GM21515 (cell line): ENCODE data around the gene SLC6A2.

Experiments used
- ATAC-seq: cut with Tn5 transposase; IDR thresholded peaks from one replicate; pipeline ENCODE4 v1.9.1; 2021; ENCODE audit not compliant: unreplicated experiment

SLC6A2 gene

GRCh38 chr16:55647343-55647742 lies 8.4 kb upstream of the SLC6A2 start:
- ATAC-seq: no peak

- ATAC-seq: no peak
Measured at GRCh38 chr16:55647798-55648197, 8.0 kb upstream of the SLC6A2 start.

GRCh38 chr16:55651841-55652824 lies 3.7 kb upstream of the SLC6A2 start:
- no peak for ATAC-seq

DNA sequence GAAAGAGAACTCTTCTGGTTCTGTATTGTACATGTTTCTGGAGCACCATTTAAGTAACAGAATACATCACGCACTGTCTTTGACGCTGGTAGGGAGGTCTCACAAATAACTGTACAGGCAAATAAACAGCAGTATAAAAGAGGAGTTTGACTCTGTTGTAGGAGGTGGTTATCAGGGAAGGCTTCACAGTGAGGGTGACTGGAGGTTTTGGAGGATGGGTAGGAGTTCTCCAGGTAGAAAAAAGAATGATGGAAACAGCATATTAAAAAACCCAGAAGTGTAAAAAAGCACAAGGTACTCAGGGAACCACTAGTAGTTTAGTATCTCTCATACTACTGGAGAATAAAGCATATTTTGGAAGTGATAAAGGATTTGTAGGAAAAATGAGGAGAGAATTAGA lies 2.7 kb upstream of the SLC6A2 start:
- ATAC-seq: no peak

- no peak for ATAC-seq
Measured at GRCh38 chr16:55655381-55655896, 349 bp upstream of the SLC6A2 start.

DNA sequence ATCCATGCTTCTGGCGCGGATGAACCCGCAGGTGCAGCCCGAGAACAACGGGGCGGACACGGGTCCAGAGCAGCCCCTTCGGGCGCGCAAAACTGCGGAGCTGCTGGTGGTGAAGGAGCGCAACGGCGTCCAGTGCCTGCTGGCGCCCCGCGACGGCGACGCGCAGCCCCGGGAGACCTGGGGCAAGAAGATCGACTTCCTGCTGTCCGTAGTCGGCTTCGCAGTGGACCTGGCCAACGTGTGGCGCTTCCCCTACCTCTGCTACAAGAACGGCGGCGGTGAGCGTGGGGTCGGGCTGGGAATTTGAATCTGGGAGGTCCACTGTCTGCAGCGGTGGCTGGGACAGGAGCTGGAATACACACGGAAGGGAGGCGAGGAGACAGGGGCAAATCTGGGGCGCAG lies 904 bp downstream of the SLC6A2 start:
- ATAC-seq: no peak

DNA sequence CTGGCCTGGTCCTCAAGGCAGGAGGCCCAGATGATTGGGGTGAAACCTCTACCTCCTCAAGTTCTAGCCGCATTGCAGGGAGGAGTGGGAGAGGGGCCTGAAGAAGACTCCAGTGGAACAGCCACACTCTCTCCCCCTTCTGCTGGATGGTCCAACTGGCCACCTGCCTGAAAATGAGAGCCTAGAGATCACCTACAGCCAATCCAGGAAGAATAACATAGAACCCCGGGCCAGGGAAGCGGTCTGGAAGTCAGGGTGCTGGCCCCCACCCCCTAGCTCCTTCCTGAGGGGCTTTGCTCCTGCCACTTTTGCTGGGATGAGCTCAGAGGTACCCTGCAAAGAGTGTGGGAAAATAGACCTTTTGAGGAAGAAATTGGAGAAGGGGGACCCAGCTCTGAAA lies 1.8 kb downstream of the SLC6A2 start:
- no peak for ATAC-seq

DNA sequence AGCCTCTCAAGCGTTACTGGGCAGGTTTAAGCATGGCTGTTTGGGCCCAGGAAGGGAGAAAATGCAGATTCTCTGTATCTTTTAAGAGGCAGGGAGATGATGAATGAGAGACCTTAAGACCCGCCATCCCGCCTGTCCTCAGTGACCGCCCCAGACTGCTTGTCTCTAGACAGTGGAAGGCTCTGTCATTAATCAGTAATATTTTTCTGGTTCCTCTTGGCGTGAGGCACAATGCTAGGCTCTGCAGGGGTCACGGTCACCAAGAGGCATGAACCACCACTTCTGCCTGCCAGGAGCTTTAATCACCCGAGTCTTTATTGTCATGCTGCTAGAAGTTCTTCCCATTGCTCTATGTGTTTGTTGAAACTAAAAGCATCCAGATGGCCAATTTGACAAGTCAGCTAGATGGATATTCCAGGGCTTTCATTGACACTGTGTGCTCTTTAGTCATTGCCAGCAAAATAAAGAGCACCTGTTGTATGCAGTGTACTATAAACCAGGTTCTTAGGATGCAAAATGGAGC lies 3.2 kb downstream of the SLC6A2 start:
- no peak for ATAC-seq

DNA sequence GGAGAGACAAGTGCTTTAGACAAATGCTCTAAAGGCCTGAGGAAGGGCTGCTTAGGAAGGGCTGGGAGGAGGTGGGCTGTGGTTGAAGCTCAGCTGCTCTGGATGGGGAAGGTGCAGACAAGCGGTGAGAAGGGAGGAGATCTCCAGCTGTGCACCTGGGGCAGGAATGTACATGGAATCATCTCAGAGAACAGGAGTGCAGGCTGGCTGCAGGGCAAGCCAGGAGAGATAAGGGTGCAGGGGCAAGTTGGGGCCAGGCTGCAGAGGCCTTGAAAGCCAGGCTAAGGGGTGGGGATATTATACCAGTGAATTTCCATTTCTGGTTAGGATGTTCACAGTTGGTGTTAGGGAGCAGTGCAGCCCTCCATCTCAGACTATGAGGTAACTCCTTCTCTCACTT lies 4.2 kb downstream of the SLC6A2 start:
- ATAC-seq: no peak

DNA sequence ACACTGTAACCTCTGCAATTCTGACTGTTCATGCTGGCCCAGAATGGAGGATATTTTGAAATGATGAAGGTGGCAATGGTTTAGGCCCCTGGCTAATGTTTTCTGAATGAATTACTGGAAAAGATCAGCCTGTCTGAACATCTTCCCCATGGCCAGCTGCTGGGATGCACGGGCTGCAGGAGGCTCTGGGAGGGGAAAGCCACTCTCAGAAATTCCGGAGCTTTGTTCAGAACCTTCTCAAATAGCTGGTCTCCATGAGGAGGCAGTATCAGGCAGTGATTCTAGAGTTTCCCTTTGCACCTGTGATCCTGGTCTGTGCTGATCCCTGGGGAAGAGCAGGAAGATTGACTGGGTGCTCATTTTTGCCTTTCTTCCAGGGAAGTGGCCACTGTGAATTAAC lies 5.0 kb downstream of the SLC6A2 start:
- ATAC-seq: no peak

DNA sequence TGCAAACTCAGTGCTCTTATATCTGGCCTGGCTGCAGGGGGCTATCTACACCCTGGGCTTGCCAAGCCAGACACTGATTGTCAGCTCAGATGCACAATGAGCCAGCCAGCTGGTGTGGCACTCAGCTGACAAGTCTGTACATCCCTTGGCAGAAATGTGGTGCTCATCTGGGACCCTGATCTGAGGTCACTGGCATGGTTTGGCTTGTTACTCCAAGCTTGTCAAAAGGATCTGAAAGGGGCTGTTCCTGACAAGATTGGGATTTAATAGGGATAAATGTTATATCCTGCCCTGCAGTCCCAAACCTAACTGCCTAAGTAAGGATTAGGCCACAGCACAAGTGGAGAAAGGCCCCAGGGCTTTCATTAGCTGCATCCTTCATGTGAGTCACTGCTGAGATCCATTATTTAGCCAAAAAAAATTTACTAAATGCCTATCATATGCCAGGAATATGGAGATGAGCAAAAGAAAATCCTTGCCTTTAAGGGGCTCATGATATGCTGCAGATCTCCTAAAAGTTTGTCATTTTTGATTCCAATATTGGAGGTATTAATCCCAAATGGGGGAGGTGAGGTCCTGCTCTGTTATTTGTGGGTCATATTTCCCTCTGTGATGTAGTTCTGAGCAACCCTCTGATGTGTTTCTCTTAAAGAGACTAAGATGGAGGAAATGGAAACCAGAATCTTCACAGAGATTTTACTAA lies 6.3 kb downstream of the SLC6A2 start:
- no peak for ATAC-seq

- ATAC-seq: no peak
Measured at GRCh38 chr16:55662644-55663031, 6.8 kb downstream of the SLC6A2 start.

- no peak for ATAC-seq
Measured at GRCh38 chr16:55663225-55663624, 7.4 kb downstream of the SLC6A2 start.

- no peak for ATAC-seq
Measured at GRCh38 chr16:55663765-55664677, 8.2 kb downstream of the SLC6A2 start.

GRCh38 chr16:55664786-55665407 lies 9.1 kb downstream of the SLC6A2 start:
- no peak for ATAC-seq

- ATAC-seq: no peak
Measured at GRCh38 chr16:55665511-55665910, 9.7 kb downstream of the SLC6A2 start.

DNA sequence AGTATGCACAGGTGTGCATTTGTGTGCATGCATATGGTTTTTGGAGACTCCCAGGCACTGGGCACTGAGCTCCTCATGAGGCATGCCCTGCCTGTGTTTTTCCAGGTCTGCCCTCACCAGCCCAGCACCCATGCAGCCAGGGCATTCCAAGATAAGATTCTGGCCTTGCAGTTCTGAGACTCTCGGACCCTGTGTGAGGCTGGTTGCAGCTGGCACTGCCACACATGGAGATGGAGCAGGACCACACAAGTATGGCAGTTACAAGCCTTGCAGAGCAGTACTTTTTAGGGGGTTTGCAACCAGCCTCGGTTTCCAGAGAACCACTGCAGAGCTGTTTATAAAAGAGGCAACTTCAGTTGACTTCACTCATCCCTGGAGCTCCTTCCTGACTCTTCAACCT lies 10.2 kb downstream of the SLC6A2 start:
- no peak for ATAC-seq

DNA sequence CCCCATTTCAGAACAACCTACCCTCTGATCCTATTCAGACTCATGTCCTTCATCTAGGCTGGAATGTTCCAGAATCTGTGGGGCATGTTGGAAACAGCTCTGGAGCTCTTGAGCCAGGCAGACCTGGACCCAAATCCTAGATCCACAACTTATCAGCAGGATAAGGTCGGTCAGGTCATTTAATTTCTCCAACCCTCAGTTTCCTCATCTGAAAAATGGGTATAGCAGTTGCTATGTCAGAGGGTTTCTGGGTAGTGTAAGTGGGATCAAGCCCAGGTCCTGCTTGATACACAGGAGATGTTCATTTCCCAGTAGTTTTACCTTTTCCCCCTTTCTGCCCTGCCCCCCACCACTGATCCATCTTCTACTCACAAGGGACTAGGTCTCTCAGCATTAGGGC lies 12.0 kb downstream of the SLC6A2 start:
- ATAC-seq: no peak

DNA sequence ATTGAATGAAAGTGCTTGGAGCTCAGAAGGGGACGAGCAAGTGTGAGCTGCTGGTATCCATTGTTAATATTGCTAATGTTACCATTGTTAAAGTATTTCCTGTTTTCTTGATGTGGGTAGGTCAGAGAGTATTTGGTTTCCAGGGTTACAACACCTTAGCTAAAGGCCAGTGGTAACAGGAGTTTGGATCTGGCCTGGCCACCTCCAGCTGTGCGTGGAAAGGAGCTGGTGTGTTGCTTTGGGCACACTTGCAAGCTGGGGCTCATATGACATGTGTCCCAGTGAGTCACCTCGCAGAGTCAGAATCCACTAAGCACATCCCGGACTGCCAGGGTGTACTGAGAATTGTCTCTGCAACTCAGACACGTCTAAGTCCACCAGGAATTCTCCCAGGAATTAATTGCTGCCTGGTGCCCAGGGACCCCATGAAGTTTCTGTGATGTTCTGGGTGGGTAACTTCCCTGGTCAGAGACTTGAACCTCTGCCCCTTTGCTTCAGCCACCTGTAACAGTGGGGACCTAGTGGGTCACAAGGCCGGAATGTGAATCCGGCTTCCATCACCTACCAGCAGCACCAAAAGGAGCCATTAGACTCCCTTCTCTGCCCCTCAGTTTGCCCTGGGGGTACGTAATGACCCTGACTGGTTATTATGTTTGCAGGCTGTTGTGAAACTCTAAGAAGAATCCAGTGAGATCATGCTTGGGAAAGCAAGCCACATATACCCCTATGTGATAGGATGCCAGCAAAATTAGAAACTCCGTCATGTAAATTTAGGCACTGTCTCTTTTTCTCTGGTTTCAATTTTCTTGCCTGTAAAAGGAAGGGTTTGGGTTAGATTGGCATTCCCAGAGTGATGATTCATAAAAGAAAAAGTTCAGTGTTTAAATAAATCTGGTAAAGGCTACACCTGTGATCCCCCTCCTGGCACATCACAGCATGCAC lies 12.8 kb downstream of the SLC6A2 start:
- no peak for ATAC-seq
